ENCODE results near the gene BMAL2.

- TF ChIP-seq, protein P1, sequence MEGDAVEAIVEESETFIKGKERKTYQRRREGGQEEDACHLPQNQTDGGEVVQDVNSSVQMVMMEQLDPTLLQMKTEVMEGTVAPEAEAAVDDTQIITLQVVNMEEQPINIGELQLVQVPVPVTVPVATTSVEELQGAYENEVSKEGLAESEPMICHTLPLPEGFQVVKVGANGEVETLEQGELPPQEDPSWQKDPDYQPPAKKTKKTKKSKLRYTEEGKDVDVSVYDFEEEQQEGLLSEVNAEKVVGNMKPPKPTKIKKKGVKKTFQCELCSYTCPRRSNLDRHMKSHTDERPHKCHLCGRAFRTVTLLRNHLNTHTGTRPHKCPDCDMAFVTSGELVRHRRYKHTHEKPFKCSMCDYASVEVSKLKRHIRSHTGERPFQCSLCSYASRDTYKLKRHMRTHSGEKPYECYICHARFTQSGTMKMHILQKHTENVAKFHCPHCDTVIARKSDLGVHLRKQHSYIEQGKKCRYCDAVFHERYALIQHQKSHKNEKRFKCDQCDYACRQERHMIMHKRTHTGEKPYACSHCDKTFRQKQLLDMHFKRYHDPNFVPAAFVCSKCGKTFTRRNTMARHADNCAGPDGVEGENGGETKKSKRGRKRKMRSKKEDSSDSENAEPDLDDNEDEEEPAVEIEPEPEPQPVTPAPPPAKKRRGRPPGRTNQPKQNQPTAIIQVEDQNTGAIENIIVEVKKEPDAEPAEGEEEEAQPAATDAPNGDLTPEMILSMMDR (IDR thresholded peaks at IDR 0.05), result no peak
- TF ChIP-seq POLR2A (IDR thresholded peaks at IDR 0.05), result no peak
These were observed 32.4 kb upstream of the BMAL2 start for GRCh38 chr12:27300226-27300625.
